GM11168 (cell line): ENCODE measurements around the gene FMN1.

Source experiments
- in situ Hi-C: fragments of 300-500 bp; cut with MboI; formaldehyde crosslinking; loops from one replicate; pipeline ENCODE4 v1.12.0; 2022; ENCODE audit warnings: low sequenced_read_pairs; ENCODE audit not compliant: unreplicated experiment

The FMN1 gene

DNA sequence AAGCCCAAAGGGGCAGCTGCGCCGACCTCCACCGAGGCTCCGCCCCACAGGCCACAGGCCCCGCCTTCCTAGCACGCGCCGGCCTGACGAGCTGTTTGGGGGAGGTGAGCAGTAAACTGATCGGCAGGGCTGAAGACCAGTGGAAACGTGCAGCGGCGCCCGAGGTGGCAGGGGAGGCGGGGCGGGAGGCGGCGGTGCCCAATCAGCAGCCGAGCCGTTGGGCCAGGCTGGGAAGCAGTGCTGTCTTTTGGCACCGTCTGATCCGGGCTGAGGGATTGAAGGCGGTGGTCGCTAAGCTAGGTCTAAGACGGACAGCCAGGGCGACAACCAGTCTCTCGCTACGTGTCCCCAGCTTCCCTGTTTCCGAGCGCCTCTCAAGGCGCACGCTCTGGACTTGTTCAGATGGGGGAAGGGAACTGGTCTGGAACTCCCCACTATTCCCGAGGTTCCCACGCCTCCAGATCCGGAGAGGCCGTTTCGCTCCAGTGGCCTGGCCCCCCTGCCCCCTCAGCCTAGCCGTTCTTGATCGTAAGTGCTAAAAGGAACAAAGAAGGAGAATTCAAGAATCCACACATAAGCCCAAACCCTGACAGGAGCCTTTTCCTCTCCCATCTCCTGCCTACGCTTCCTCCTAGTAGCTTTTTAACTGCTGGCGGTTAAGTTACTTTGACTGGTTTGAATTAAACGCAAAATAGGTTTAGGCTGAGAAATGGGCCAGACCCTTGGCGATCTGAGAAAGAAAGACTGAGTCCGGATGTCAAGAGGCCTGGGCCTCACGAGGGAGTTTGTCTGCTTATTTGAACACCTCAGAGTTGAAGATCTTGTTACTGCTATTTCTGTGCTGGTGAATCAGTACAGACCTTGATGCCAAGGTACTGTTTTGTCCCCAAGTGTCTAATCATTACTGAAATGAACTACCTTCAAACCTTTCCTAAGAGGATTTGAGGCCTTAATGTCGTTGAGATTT lies at the start of gene FMN1:
FMN1 (minus strand) TSS at position 11 of the 967 bp plus-strand sequence. CDS start 39,800 bp downstream, outside the sequence.
- in situ Hi-C loops, result no loop called here

DNA sequence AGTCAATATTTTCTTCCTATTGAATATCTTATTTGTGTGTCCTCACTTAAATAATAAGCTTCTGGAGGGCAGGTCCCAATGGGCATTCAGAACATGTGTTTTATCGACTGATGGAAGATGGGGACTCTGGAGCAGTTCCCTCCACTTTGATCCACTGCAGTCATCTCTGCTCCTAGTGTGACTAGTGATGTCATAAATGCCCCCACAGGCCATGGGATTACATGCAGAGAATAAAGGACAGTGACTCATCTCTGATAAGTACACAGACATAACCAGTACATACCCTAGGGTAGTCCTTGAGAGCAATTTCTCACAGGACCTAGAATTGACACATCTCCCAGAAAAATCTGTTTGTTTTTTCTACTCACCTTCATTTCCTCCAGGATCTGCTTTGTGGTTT lies 49.4 kb upstream of the FMN1 start:
- in situ Hi-C loops, result no loop called here

DNA sequence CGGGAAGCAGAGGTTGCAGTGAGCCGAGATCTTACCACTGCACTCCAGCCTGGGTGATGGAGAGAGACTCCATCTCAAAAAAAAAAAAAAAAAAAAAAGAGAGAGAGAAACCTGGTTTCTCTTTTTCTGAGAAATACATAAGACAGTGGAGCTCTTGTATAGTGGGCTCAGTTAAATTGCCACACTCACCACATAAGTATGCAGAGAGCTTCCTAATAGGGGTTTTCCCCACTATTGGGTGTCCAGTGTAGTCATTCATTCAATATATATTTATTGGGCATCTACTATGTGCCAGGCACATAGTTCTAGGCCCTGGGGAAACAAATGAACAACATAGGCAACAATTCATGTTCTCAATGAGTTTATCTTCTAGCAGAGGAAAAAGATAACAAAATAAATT lies 48.9 kb upstream of the FMN1 start:
- in situ Hi-C loops, result no loop called here

DNA sequence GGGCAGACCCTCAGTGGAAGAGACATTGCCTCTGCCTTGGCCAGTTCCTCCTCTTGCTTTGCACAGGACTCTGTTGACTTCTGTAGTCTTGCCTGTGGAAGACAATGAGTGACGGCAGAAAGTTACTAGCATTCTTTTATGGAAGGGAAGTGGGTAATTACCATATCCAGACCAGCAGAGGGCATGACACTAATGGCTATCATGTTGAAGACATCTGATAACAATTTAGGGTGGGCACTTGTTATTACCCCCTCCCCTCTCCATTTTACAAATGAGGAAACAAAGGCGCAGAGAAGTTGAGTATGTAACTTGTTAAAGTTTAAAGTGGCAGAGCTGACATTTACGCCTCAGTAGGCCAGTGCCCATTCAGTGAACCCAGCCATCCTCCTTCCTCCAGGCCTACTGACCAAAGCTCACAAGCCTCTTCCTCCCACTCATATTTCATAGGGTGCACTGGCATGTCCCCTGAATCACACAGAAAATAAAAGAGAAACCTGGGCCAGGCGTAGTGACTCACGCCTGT lies 48.2 kb upstream of the FMN1 start:
- in situ Hi-C loops, result no loop called here

DNA sequence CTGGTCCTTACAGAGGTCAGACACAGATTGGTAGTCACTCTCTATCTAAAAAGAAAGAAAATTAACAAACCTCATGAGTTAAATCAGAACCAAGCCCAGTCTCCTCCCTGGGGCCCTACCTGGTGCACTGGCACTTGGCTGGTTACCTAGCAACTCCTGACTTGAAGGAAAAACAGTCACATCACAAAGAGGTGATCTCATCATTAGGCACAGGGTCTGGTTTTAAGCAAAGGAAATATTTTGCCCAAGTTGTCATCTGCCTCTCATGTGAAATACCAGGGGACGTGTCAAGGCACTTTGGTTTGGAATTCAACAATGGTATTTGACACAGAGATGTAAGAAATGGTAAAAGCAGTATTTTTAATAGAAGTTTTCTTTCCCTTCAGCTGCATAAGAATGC lies 47.7 kb upstream of the FMN1 start:
- in situ Hi-C loops, result no loop called here

GRCh38 chr15:33236841-33237509 lies 42.5 kb upstream of the FMN1 start:
- in situ Hi-C loops, result no loop called here

DNA sequence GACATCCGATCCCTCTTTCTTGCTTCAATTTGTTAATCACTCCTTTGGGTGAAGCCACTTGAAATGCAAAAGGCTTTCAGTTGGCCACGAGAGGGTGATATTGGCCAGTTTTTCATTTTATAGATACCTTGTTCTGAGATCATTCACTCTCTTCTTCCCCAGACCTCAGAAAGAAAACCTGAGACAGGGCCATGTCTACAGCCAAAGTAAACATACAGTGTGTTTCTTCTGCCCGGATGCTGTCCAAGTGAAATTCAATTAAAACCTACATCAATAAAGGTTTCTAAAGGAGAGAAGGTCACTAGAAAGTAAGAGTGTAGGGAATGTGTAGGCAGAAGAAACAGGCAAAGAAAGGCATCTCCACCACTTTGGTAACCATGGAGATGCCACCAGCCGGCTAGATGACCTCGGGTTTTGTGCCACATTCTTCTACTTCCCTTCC lies 39.5 kb upstream of the FMN1 start:
- in situ Hi-C loops, result no loop called here

DNA sequence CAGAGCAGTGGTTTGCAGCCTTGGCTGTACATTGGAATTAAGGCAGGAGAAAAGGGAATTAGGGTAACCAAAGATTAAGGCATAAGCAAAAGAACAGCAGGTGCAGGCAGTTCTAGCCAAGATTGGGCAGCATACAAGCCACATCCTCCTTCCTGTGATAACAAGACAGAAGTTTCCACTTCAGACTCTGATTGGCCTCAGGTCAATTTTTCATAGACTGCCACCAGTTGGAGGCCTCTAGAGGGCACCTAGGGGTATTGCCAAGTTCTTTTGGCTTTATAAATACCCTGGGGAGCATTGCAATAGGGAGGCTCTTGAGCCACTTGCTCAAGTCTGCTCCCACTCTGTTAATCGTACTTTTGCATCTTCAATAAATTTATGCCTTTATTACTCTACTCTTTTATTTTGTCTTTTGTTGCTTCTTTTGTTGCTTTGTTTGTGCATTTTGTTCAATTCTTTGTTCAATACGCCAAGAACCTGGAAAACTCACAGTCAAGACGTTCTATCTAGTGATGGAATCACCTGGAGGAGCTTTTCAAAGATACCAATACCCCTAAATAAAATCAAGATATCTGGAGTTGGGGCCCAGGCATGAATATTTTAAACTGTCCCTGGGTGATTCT lies 32.2 kb upstream of the FMN1 start:
- in situ Hi-C loops, result loop anchor here (10.0 kb wide), 1 partner anchor 142 kb away; no protein-coding TSS in a partner anchor

GRCh38 chr15:33218071-33218491 lies 23.6 kb upstream of the FMN1 start:
- in situ Hi-C loops, result no loop called here

- in situ Hi-C loops, result no loop called here
Observed at GRCh38 chr15:33215941-33216872, 21.7 kb upstream of the FMN1 start.

DNA sequence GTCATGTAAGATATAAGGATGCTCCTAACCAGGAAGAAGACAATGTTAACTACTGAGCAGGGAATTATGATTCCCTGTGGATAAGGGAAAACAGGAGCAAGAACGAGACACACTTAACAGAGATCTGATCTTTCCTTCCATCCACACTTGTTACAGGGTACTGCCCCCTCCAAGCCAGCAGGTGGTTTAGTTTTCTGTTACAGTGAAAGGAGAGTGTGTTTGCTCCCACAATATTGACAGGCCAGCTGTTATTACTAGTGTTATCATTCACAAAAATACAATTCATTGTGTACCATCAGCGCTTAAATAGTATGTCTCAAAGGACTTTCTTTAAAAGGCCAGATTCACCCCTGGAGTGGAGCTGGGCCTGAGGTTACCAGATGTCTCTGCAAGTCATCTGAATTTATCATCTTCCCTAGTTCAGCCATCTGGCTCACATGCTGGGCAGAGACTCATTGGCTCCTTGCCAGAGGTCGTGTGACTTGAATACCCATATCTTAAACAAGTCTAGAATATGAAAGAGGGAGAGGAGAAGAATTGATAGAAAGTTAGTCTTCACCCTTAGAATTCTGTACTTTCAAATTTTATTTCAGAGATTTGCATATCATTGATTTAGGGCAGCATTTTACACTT lies 16.8 kb upstream of the FMN1 start:
- in situ Hi-C loops, result no loop called here

- in situ Hi-C loops, result no loop called here
Observed at GRCh38 chr15:33209575-33210481, 15.3 kb upstream of the FMN1 start.

- in situ Hi-C loops, result no loop called here
Observed at GRCh38 chr15:33207646-33208045, 13.1 kb upstream of the FMN1 start.

- in situ Hi-C loops, result no loop called here
Observed at GRCh38 chr15:33206366-33206765, 11.9 kb upstream of the FMN1 start.

- in situ Hi-C loops, result no loop called here
Observed at GRCh38 chr15:33204926-33205325, 10.4 kb upstream of the FMN1 start.

- in situ Hi-C loops, result no loop called here
Observed at GRCh38 chr15:33204087-33204486, 9.6 kb upstream of the FMN1 start.

- in situ Hi-C loops, result no loop called here
Observed at GRCh38 chr15:33201491-33202231, 7.1 kb upstream of the FMN1 start.
